ACC112 (cell line): ENCODE measurements around the gene NHEJ1.
A peak's percentile ranks its signal among the peaks of the same experiment; 100 is the strongest.

Source experiments
- H2AFZ ChIP-seq: fragments of 200-600 bp; sonication (generic); one replicate; pipeline ENCODE4 v1.6.0; 2017; ENCODE audit warnings: antibody characterized with exemption, low read length; ENCODE audit not compliant: unreplicated experiment
- H3K27ac ChIP-seq: fragments of 200-600 bp; sonication (generic); 2 replicates; pipeline ENCODE4 v1.5.1; 2014; ENCODE audit warnings: low read depth, mild to moderate bottlenecking, antibody characterized with exemption, low read length, moderate library complexity
- H3K27me3 ChIP-seq: fragments of 200-600 bp; sonication (generic); 2 replicates; pipeline ENCODE4 v1.6.1; 2014; ENCODE audit warnings: mild to moderate bottlenecking, antibody characterized with exemption, low read length, moderate library complexity, mixed read lengths; ENCODE audit not compliant: insufficient read depth
- H3K36me3 ChIP-seq: fragments of 200-600 bp; sonication (generic); 2 replicates; pipeline ENCODE4 v1.6.1; 2016; ENCODE audit warnings: mild to moderate bottlenecking, antibody characterized with exemption, low read length, moderate library complexity, mixed read lengths; ENCODE audit not compliant: insufficient read depth
- H3K4me1 ChIP-seq: fragments of 200-600 bp; sonication (generic); one replicate; pipeline ENCODE4 v1.6.1; 2016; ENCODE audit warnings: low read length, mixed read lengths; ENCODE audit not compliant: insufficient read depth, unreplicated experiment, control insufficient read depth
- H3K4me3 ChIP-seq: fragments of 200-600 bp; sonication (generic); 2 replicates; pipeline ENCODE4 v1.5.1; 2014; ENCODE audit warnings: mild to moderate bottlenecking, low read depth, low read length
- H3K79me2 ChIP-seq: fragments of 200-600 bp; sonication (generic); one replicate; pipeline ENCODE4 v1.6.0; 2016; ENCODE audit warnings: low read length; ENCODE audit not compliant: control insufficient read depth, unreplicated experiment, insufficient read depth

The NHEJ1 gene

GRCh38 chr2:219160186-219161017 lies at the start of gene NHEJ1:
TSS of gene NHEJ1 (minus strand) at chr2:219160815. CDS start at chr2:219158362, 2,453 bp downstream.
- peak within 1 kb of the TSS; percentile 81 for H2AFZ ChIP-seq
- peak within 1 kb of the TSS; percentile 84 for H3K4me3 ChIP-seq

GRCh38 chr2:219209236-219210195 lies 48.9 kb upstream of the NHEJ1 start:
- Histone ChIP-seq H3K36me3 (peaks cover 5% of the 10 kb centered on the region; the same call in 1 of the 2 replicates), H2AFZ (no peak overlapping the region), H3K79me2 (no peaks in the 10 kb centered on the region), H3K4me1 (peaks cover 23% of the 10 kb centered on the region), H3K4me3 (no peak overlapping the region), H3K27me3 (no peaks in the 10 kb centered on the region), H3K27ac (no peak overlapping the region)

More at GRCh38 chr2:219160186-219161017, at the start of gene NHEJ1:
- no peaks in the 10 kb centered on the region for H3K36me3 ChIP-seq
- H3K27me3 ChIP-seq, result no peaks in the 10 kb centered on the region
- no peaks in the 10 kb centered on the region for H3K79me2 ChIP-seq
- H3K27ac ChIP-seq, result peak within 1 kb of the TSS; percentile 66
- H3K4me1 ChIP-seq, result peaks cover 13% of the 10 kb centered on the region

GRCh38 chr2:219207884-219208740 lies 47.5 kb upstream of the NHEJ1 start:
- Histone ChIP-seq H3K4me1 (peaks cover 23% of the 10 kb centered on the region), H3K27me3 (no peaks in the 10 kb centered on the region), H2AFZ (no peak overlapping the region), H3K27ac (0 out of 2 replicates have a peak overlapping the region, but pooled peaks have one; percentile 25), H3K79me2 (no peaks in the 10 kb centered on the region), H3K36me3 (peaks cover 2% of the 10 kb centered on the region; the same call in 1 of the 2 replicates), H3K4me3 (peak overlapping the region; percentile 86)

- H3K27ac ChIP-seq, result peak overlapping the region; percentile 71
Observed at GRCh38 chr2:219207134-219207883, 46.7 kb upstream of the NHEJ1 start.

GRCh38 chr2:219206328-219207133 lies 45.9 kb upstream of the NHEJ1 start, which contains the start of gene ZFAND2B:
TSS of gene ZFAND2B (plus strand) at chr2:219206782. CDS start at chr2:219206988, 206 bp downstream.
- Histone ChIP-seq H3K4me3 (peak within 1 kb of the TSS; percentile 86), H3K27ac (peak within 1 kb of the TSS; percentile 71), H2AFZ (peak within 1 kb of the TSS; percentile 88), H3K4me1 (peaks cover 23% of the 10 kb centered on the region), H3K79me2 (no peaks in the 10 kb centered on the region), H3K36me3 (peaks cover 2% of the 10 kb centered on the region; the same call in 1 of the 2 replicates), H3K27me3 (no peaks in the 10 kb centered on the region)

More at GRCh38 chr2:219207134-219207883, 46.7 kb upstream of the NHEJ1 start:
- H3K4me1 ChIP-seq, result peaks cover 23% of the 10 kb centered on the region
- H3K79me2 ChIP-seq, result no peaks in the 10 kb centered on the region
- H3K4me3 ChIP-seq, result peak overlapping the region; percentile 86
- H2AFZ ChIP-seq, result no peak overlapping the region
- peaks cover 2% of the 10 kb centered on the region; the same call in 1 of the 2 replicates for H3K36me3 ChIP-seq
- no peaks in the 10 kb centered on the region for H3K27me3 ChIP-seq

GRCh38 chr2:219205981-219206327 lies 45.3 kb upstream of the NHEJ1 start:
- Histone ChIP-seq H3K27ac (peak overlapping the region; percentile 71), H3K36me3 (peaks cover 2% of the 10 kb centered on the region; the same call in 1 of the 2 replicates), H3K27me3 (no peaks in the 10 kb centered on the region), H2AFZ (peak overlapping the region; percentile 88), H3K4me1 (peaks cover 23% of the 10 kb centered on the region), H3K4me3 (peak overlapping the region; percentile 86), H3K79me2 (no peaks in the 10 kb centered on the region)

GRCh38 chr2:219205165-219205538 lies 44.5 kb upstream of the NHEJ1 start:
- H3K4me3 ChIP-seq, result no peak overlapping the region
- H3K27me3 ChIP-seq, result no peaks in the 10 kb centered on the region
- peaks cover 2% of the 10 kb centered on the region; the same call in 1 of the 2 replicates for H3K36me3 ChIP-seq
- peaks cover 23% of the 10 kb centered on the region for H3K4me1 ChIP-seq
- no peak overlapping the region for H3K27ac ChIP-seq
- H3K79me2 ChIP-seq, result no peaks in the 10 kb centered on the region
- H2AFZ ChIP-seq, result no peak overlapping the region

- H3K36me3 ChIP-seq, result peaks cover 2% of the 10 kb centered on the region; the same call in 1 of the 2 replicates
- no peaks in the 10 kb centered on the region for H3K27me3 ChIP-seq
- H3K4me3 ChIP-seq, result no peak overlapping the region
- peaks cover 23% of the 10 kb centered on the region for H3K4me1 ChIP-seq
- no peak overlapping the region for H3K27ac ChIP-seq
- no peaks in the 10 kb centered on the region for H3K79me2 ChIP-seq
- H2AFZ ChIP-seq, result no peak overlapping the region
Observed at GRCh38 chr2:219204425-219205164, 44.0 kb upstream of the NHEJ1 start.
